Stimulated activated CD4-positive, alpha-beta T cell treated with anti-CD3 and anti-CD28 coated beads, Interleukin-12 subunit alpha, Interleukin-12 subunit beta, amount 100 ng/mL, for 4 hours (primary cell): Measurements from ENCODE around the gene SUPT20H.
A peak's percentile ranks its signal among the peaks of the same experiment; 100 is the strongest.

Experiments
- DNase-seq: peaks from one replicate; pipeline ENCODE4 v3.0.0-alpha.2; 2020

Gene SUPT20H

GRCh38 chr13:36998624-36999041 lies 60.9 kb downstream of the SUPT20H start:
- peak; percentile 11 for DNase-seq

GRCh38 chr13:36997716-36998427 lies 61.6 kb downstream of the SUPT20H start:
- DNase-seq: no peak

- DNase-seq: no peak
Measured at GRCh38 chr13:36992362-36992761, 67.1 kb downstream of the SUPT20H start.

GRCh38 chr13:36986462-36987240 lies 72.8 kb downstream of the SUPT20H start:
- DNase-seq: no peak

- DNase-seq: no peak
Measured at GRCh38 chr13:36981156-36981743, 78.2 kb downstream of the SUPT20H start.

GRCh38 chr13:36979361-36980050 lies 80.0 kb downstream of the SUPT20H start:
- no peak for DNase-seq

GRCh38 chr13:36975172-36975571 lies 84.3 kb downstream of the SUPT20H start:
- no peak for DNase-seq

GRCh38 chr13:36973621-36974295 lies 85.7 kb downstream of the SUPT20H start:
- DNase-seq: no peak

- DNase-seq: no peak
Measured at GRCh38 chr13:36973009-36973408, 86.5 kb downstream of the SUPT20H start.

- no peak for DNase-seq
Measured at GRCh38 chr13:36966404-36966803, 93.1 kb downstream of the SUPT20H start.

- no peak for DNase-seq
Measured at GRCh38 chr13:36965767-36966166, 93.7 kb downstream of the SUPT20H start.

- DNase-seq: no peak
Measured at GRCh38 chr13:36959456-36960116, 99.9 kb downstream of the SUPT20H start.
